ENCODE measurements around the gene SP1.

DNA sequence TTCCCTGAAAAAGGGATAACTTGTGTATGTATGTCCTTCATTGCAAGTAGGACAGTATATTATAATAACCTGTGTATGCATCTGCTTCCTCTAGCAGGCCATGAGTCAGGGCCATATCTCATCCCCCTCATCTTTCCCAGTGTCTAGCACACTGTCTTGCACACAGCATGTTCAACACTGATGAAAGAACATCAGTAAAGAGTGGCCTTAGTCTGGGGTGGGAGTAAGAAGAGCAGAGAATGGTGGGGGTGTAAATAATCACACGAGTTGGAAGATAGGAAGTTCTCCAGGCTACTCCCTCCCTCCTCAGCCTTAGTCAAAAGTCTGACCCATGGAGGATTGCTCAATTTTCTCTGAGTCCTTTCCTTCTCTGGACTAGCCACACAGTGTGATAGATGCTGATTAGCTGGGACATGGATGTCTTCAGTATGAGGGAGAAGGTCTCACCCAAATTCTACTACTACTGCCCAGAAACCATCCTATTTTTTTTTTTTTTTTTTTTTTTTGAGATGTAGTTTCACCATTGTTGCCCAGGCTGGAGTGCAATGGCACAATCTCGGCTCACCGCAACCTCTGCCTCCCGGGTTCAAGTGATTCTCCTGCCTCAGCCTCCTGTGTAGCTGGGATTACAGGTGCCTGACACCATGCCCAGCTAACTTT is 14.6 kb upstream of the SP1 start:
- no peak for TF ChIP-seq ELF4 (CRISPR knock-in tag; IDR thresholded peaks at IDR 0.05; ENCODE audit: low read depth)
- TF ChIP-seq, protein P1, sequence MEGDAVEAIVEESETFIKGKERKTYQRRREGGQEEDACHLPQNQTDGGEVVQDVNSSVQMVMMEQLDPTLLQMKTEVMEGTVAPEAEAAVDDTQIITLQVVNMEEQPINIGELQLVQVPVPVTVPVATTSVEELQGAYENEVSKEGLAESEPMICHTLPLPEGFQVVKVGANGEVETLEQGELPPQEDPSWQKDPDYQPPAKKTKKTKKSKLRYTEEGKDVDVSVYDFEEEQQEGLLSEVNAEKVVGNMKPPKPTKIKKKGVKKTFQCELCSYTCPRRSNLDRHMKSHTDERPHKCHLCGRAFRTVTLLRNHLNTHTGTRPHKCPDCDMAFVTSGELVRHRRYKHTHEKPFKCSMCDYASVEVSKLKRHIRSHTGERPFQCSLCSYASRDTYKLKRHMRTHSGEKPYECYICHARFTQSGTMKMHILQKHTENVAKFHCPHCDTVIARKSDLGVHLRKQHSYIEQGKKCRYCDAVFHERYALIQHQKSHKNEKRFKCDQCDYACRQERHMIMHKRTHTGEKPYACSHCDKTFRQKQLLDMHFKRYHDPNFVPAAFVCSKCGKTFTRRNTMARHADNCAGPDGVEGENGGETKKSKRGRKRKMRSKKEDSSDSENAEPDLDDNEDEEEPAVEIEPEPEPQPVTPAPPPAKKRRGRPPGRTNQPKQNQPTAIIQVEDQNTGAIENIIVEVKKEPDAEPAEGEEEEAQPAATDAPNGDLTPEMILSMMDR (IDR thresholded peaks at IDR 0.05) = no peak
- TF ChIP-seq, protein P2, sequence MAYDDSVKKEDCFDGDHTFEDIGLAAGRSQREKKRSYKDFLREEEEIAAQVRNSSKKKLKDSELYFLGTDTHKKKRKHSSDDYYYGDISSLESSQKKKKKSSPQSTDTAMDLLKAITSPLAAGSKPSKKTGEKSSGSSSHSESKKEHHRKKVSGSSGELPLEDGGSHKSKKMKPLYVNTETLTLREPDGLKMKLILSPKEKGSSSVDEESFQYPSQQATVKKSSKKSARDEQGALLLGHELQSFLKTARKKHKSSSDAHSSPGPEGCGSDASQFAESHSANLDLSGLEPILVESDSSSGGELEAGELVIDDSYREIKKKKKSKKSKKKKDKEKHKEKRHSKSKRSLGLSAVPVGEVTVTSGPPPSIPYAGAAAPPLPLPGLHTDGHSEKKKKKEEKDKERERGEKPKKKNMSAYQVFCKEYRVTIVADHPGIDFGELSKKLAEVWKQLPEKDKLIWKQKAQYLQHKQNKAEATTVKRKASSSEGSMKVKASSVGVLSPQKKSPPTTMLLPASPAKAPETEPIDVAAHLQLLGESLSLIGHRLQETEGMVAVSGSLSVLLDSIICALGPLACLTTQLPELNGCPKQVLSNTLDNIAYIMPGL (CRISPR knock-in tag; IDR thresholded peaks at IDR 0.05) = no peak
